SK-N-SH treated with all-trans-retinoic acid at 6 μM for 48 hours (cell line): ENCODE data around the gene MOCS2.

Experiments
- ATAC-seq: fragments of 200-7000 bp; cut with Tn5 transposase; 3 replicates; pipeline ENCODE4 v1.9.1; 2020; ENCODE audit warnings: mild to moderate bottlenecking, moderate library complexity
- ARNTL ChIP-seq: fragments of 450-650 bp; formaldehyde crosslinking; IDR thresholded peaks from 2 replicates; pipeline ENCODE4 v1.5.0; 2020; ENCODE audit warnings: low read depth, mild to moderate bottlenecking, moderate library complexity, borderline replicate concordance
- CREB5 ChIP-seq: fragments of 250-450 bp; sonication (Bioruptor Pico); IDR thresholded peaks from 2 replicates; pipeline ENCODE4 v1.5.1; 2020; ENCODE audit warnings: low read depth, mild to moderate bottlenecking, moderate library complexity
- CSDC2 ChIP-seq: fragments of 250-450 bp; sonication (Bioruptor Pico); IDR thresholded peaks from 2 replicates; pipeline ENCODE4 v1.5.0; 2020; ENCODE audit warnings: mild to moderate bottlenecking, moderate library complexity
- CSRNP3 ChIP-seq: fragments of 250-450 bp; sonication (Bioruptor Pico); IDR thresholded peaks from 2 replicates; pipeline ENCODE4 v1.5.1; 2021; ENCODE audit warnings: mild to moderate bottlenecking, moderate library complexity
- ESRRG ChIP-seq: fragments of 250-450 bp; sonication (Bioruptor Pico); IDR thresholded peaks from 2 replicates; pipeline ENCODE4 v1.6.1; 2021; ENCODE audit warnings: mild to moderate bottlenecking
- GLIS3 ChIP-seq: fragments of 250-450 bp; sonication (Bioruptor Pico); IDR thresholded peaks from 2 replicates; pipeline ENCODE4 v1.5.0; 2020; ENCODE audit warnings: mild to moderate bottlenecking, moderate library complexity
- ISL1 ChIP-seq: fragments of 250-450 bp; sonication (Bioruptor Pico); IDR thresholded peaks from 2 replicates; pipeline ENCODE4 v2.1.2; 2022; ENCODE audit warnings: mild to moderate bottlenecking, moderate library complexity
- PPARA ChIP-seq: fragments of 250-450 bp; sonication (Bioruptor Pico); IDR thresholded peaks from 2 replicates; pipeline ENCODE4 v1.5.0; 2020; ENCODE audit warnings: mild to moderate bottlenecking, borderline replicate concordance
- RARB ChIP-seq: fragments of 250-450 bp; sonication (Bioruptor Pico); IDR thresholded peaks from 2 replicates; pipeline ENCODE4 v1.8.0; 2021; ENCODE audit warnings: mild to moderate bottlenecking, moderate library complexity
- SNAI2 ChIP-seq: fragments of 250-450 bp; sonication (Bioruptor Pico); IDR thresholded peaks from 2 replicates; pipeline ENCODE4 v1.5.0; 2020; ENCODE audit warnings: mild to moderate bottlenecking, moderate library complexity
- TCF4 ChIP-seq: fragments of 250-450 bp; sonication (Bioruptor Pico); IDR thresholded peaks from 2 replicates; pipeline ENCODE4 v1.8.0; 2021; ENCODE audit warnings: mild to moderate bottlenecking, moderate library complexity, borderline replicate concordance
- TOX ChIP-seq: fragments of 250-450 bp; sonication (Bioruptor Pico); IDR thresholded peaks from 2 replicates; pipeline ENCODE4 v1.8.0; 2021; ENCODE audit warnings: mild to moderate bottlenecking, moderate library complexity, borderline replicate concordance
- TSHZ2 ChIP-seq: fragments of 250-450 bp; sonication (Bioruptor Pico); IDR thresholded peaks from 2 replicates; pipeline ENCODE4 v1.5.0; 2020; ENCODE audit warnings: mild to moderate bottlenecking, moderate library complexity
- ZC3H10 ChIP-seq: fragments of 250-450 bp; sonication (Bioruptor Pico); IDR thresholded peaks from 2 replicates; pipeline ENCODE4 v1.5.1; 2021; ENCODE audit warnings: mild to moderate bottlenecking, moderate library complexity
- ZFP3 ChIP-seq: fragments of 250-450 bp; sonication (Bioruptor Pico); IDR thresholded peaks from 2 replicates; pipeline ENCODE4 v1.5.0; 2020; ENCODE audit warnings: mild to moderate bottlenecking, moderate library complexity
- ZFP30 ChIP-seq: fragments of 450-650 bp; formaldehyde crosslinking; IDR thresholded peaks from 2 replicates; pipeline ENCODE4 v1.5.0; 2022; ENCODE audit warnings: mild to moderate bottlenecking, moderate library complexity
- ZNF565 ChIP-seq: fragments of 450-650 bp; formaldehyde crosslinking; conservative IDR thresholded peaks from 2 replicates; pipeline ENCODE4 v1.5.0; 2020; ENCODE audit warnings: low read depth, mild to moderate bottlenecking, moderate library complexity
- ZNF70 ChIP-seq: fragments of 450-650 bp; formaldehyde crosslinking; IDR thresholded peaks from 2 replicates; pipeline ENCODE4 v1.5.0; 2020; ENCODE audit warnings: mild to moderate bottlenecking, moderate library complexity
- ZNF8 ChIP-seq: fragments of 450-650 bp; formaldehyde crosslinking; IDR thresholded peaks from 2 replicates; pipeline ENCODE4 v1.5.0; 2020; ENCODE audit warnings: mild to moderate bottlenecking, moderate library complexity
- TF ChIP-seq, protein P1 (sequence below): fragments of 250-450 bp; sonication (Bioruptor Pico); IDR thresholded peaks from 2 replicates; pipeline ENCODE4 v1.8.0; 2020; ENCODE audit warnings: mild to moderate bottlenecking, moderate library complexity, borderline replicate concordance
- TF ChIP-seq, protein P2 (sequence below): fragments of 250-450 bp; sonication (Bioruptor Pico); IDR thresholded peaks from 2 replicates; pipeline ENCODE4 v1.8.0; 2021; ENCODE audit warnings: low read depth, mild to moderate bottlenecking, moderate library complexity, borderline replicate concordance

Gene MOCS2, protein sequence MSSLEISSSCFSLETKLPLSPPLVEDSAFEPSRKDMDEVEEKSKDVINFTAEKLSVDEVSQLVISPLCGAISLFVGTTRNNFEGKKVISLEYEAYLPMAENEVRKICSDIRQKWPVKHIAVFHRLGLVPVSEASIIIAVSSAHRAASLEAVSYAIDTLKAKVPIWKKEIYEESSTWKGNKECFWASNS

DNA sequence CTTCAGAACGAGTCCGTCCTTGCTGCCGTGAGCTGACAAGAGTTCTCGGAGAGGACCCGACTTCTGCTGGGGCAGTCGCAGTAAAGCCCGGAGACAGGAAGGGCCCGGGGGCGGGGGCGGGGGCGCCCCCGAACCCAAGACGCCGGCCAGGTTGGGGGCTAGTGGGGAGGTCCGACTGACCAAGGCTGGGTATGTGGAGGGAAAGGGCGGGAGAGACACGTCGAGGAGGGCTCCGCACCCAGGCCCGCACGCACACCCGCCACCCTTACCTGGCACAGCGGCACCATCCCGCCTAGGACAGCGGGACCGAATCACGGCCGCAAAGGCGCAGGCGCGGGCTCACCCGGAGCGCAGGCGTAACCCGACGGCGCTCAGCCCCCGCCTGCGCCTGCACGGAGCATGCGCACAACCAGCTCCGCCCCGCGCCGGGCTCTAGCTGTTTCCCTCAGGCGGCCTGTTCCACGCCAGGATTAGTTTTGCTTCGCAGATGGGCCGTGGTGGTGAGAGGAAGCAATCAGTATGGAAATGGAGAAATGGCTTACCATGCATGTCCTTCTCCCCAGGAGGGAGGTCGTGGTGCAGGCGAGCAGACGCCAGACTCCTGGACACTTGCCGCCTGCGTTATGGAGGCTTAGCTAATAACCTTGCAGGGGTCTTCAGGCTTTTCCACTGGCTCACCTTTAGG is at the start of gene MOCS2:
Gene MOCS2 (minus strand): TSS at position 315 of the 685 bp plus-strand sequence. CDS start 2,583 bp downstream, outside the sequence.
- TF ChIP-seq, protein P1, sequence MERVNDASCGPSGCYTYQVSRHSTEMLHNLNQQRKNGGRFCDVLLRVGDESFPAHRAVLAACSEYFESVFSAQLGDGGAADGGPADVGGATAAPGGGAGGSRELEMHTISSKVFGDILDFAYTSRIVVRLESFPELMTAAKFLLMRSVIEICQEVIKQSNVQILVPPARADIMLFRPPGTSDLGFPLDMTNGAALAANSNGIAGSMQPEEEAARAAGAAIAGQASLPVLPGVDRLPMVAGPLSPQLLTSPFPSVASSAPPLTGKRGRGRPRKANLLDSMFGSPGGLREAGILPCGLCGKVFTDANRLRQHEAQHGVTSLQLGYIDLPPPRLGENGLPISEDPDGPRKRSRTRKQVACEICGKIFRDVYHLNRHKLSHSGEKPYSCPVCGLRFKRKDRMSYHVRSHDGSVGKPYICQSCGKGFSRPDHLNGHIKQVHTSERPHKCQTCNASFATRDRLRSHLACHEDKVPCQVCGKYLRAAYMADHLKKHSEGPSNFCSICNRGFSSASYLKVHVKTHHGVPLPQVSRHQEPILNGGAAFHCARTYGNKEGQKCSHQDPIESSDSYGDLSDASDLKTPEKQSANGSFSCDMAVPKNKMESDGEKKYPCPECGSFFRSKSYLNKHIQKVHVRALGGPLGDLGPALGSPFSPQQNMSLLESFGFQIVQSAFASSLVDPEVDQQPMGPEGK (CRISPR knock-in tag), result peak; percentile 71; the same call in 1 of the 2 replicates
- TF ChIP-seq ZNF70, result no peak
- ATAC-seq, result peak; percentile 99

DNA sequence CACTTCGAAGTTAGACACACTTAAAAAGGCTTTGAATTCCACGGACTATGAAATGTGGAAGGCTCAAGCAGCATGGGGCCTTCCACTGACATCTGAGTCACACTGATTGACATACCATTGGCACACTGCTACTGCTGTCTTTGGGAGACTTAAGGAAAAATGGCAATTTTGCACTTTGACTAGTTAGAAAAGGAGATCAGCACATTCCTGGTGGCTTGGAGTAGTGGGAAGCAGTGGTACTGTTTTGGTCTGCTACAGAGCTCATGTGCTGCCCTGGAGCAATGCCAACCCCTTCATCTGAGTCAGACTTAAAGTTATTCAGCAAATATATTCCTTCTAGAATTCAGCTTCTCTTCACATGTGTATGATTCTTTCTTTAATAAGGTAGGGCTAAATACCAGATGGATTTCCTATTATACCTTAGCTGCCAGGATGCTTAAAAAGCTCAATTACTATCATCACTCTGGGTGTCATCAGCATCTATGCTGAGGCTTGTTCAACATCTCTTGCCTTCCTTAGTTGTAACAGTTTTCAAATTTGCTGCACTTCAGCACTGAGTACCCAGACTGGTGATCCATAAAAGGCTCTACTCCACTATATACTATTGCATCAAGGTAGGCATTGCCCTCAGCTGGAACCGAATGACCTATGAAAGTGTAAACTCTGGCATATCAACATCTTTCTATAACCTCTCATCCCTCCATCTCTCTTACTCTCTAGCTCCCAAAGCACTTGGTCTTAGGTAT is 42.3 kb upstream of the MOCS2 start:
- TF ChIP-seq ZNF565, result no peak
- no peak for TF ChIP-seq ISL1 (CRISPR knock-in tag)
- no peak for TF ChIP-seq ZFP3
- TF ChIP-seq RARB (CRISPR knock-in tag), result no peak
- peak; percentile 97 for ATAC-seq

- TF ChIP-seq TCF4, result no peak
- no peak for TF ChIP-seq PPARA (CRISPR knock-in tag)
- TF ChIP-seq ZFP3, result no peak
- TF ChIP-seq SNAI2 (CRISPR knock-in tag), result no peak
- TF ChIP-seq RARB (CRISPR knock-in tag), result no peak
- no peak for TF ChIP-seq TOX (CRISPR knock-in tag)
- TF ChIP-seq CSDC2 (CRISPR knock-in tag), result no peak
- TF ChIP-seq ESRRG (CRISPR knock-in tag), result no peak
- no peak for TF ChIP-seq CSRNP3
- no peak for ATAC-seq
Observed at GRCh38 chr5:53133020-53133419, 23.5 kb upstream of the MOCS2 start.

GRCh38 chr5:53130266-53130665 is 20.7 kb upstream of the MOCS2 start:
- ATAC-seq, result peak; percentile 31; the same call in 1 of the 3 replicates
- TF ChIP-seq, protein P2, sequence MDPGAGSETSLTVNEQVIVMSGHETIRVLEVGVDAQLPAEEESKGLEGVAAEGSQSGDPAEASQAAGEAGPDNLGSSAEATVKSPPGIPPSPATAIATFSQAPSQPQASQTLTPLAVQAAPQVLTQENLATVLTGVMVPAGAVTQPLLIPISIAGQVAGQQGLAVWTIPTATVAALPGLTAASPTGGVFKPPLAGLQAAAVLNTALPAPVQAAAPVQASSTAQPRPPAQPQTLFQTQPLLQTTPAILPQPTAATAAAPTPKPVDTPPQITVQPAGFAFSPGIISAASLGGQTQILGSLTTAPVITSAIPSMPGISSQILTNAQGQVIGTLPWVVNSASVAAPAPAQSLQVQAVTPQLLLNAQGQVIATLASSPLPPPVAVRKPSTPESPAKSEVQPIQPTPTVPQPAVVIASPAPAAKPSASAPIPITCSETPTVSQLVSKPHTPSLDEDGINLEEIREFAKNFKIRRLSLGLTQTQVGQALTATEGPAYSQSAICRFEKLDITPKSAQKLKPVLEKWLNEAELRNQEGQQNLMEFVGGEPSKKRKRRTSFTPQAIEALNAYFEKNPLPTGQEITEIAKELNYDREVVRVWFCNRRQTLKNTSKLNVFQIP, result no peak
- TF ChIP-seq TCF4 (no peak), ZC3H10 (CRISPR knock-in tag) (no peak), CSDC2 (CRISPR knock-in tag) (no peak), ESRRG (CRISPR knock-in tag) (no peak), TSHZ2 (no peak), SNAI2 (CRISPR knock-in tag) (no peak), GLIS3 (no peak), ARNTL (CRISPR knock-in tag) (no peak), ISL1 (CRISPR knock-in tag) (no peak), CREB5 (CRISPR knock-in tag) (no peak), ZFP30 (CRISPR knock-in tag) (no peak), TOX (CRISPR knock-in tag) (no peak), ZNF8 (CRISPR knock-in tag) (no peak), CSRNP3 (no peak), ZFP3 (no peak)
- TF ChIP-seq, protein P1 (CRISPR knock-in tag), result no peak
